ENCODE data around the gene OR5AU1. TPM values are rescaled to one million over a fixed set of nuclear protein-coding genes. Genes with fewer than 3 reads are reported as not detected.

OR5AU1 gene
- total RNA-seq, 1 experiment from 2014 or later: not detected

GRCh38 chr14:21184254-21184653 lies 28.4 kb upstream of the OR5AU1 start:
- DNase-seq: no peak
- Histone ChIP-seq H3K18ac (ENCODE audit: insufficient read length, low read depth, low read length) (no peak overlapping the region), H2BK5ac (ENCODE audit: insufficient read length, low read length) (no peak overlapping the region), H3K9ac (ENCODE audit: extremely low read depth, insufficient read length, low read length) (no peak overlapping the region), H3K23ac (ENCODE audit: insufficient read length, low read depth, low read length) (no peak overlapping the region), H3K9me3 (ENCODE audit: control insufficient read depth, low read depth, low read length) (no peaks in the 10 kb centered on the region), H3K4ac (ENCODE audit: low read depth, low read length) (no peak overlapping the region), H2BK15ac (ENCODE audit: low read depth, low read length) (no peak overlapping the region), H3K23me2 (ENCODE audit: insufficient read length, low read depth, low read length, poor library complexity, severe bottlenecking) (no peaks in the 10 kb centered on the region), H3K79me2 (ENCODE audit: insufficient read depth, low read length) (no peaks in the 10 kb centered on the region), H4K91ac (ENCODE audit: insufficient read length, low read depth, low read length) (no peak overlapping the region), H3K4me1 (ENCODE audit: insufficient read depth, low read length) (no peaks in the 10 kb centered on the region), H2BK20ac (ENCODE audit: low read depth, low read length, poor library complexity, severe bottlenecking) (no peak overlapping the region), H2BK12ac (ENCODE audit: insufficient read length, low read depth, low read length) (no peak overlapping the region), H3K4me2 (ENCODE audit: insufficient read depth, insufficient read length, low read length) (no peak overlapping the region), H2BK120ac (ENCODE audit: low read depth, low read length, poor library complexity, severe bottlenecking) (no peak overlapping the region), H3K27me3 (ENCODE audit: insufficient read depth, low read length) (no peaks in the 10 kb centered on the region), H3K27ac (ENCODE audit: insufficient read length, low read depth, low read length) (no peak overlapping the region), H4K5ac (ENCODE audit: insufficient read length, low read depth, low read length) (no peak overlapping the region), H4K20me1 (ENCODE audit: control insufficient read depth, insufficient read depth, insufficient read length) (no peaks in the 10 kb centered on the region), H4K8ac (replicated peaks; ENCODE audit: insufficient read length, low read depth, low read length) (no peak overlapping the region), H3K56ac (ENCODE audit: insufficient read length, low read depth, low read length) (no peak overlapping the region), H2AK5ac (ENCODE audit: insufficient read length, low read length) (no peak overlapping the region), H2AFZ (ENCODE audit: low read length) (no peak overlapping the region), H3K14ac (ENCODE audit: insufficient read depth, low read length) (no peak overlapping the region), H3T11ph (ENCODE audit: low read length) (no peak overlapping the region), H3K79me1 (ENCODE audit: insufficient read depth, low read depth, low read length, poor library complexity, severe bottlenecking) (no peaks in the 10 kb centered on the region)
- H3K27ac Mint-ChIP-seq: no peak overlapping the region
- H3K4me1 Mint-ChIP-seq: no peaks in the 10 kb centered on the region
- H3K4me3 Mint-ChIP-seq: no peak overlapping the region
- H3K27me3 Mint-ChIP-seq (ENCODE audit: low read depth): peaks cover 4% of the 10 kb centered on the region
- no peak for TF ChIP-seq CTCF (conservative IDR thresholded peaks at IDR 0.05)
- H3K36me3 Mint-ChIP-seq (ENCODE audit: insufficient read depth in 1 of 3, low read depth in 3 of 3): no peaks in the 10 kb centered on the region; a peak in 1 of 7 replicates
- no CpG with 5 or more reads among the region's 1 CpG for WGBS (ENCODE audit: extremely low coverage, insufficient read length, low lambda C conversion rate)
- peaks cover 5% of the 10 kb centered on the region in 2 experiments for H3K9me3 Mint-ChIP-seq

Measured in H9 (cell line).